B cell (primary cell): ENCODE data around the gene PYGL. TPM values are rescaled to one million over a fixed set of nuclear protein-coding genes. Genes with fewer than 3 reads are reported as not detected.
"Not testable (repeated sequence)": the region's sequence is repeated elsewhere in the genome, so short reads cannot be mapped to it uniquely, and the experiment has no call there.

ENCODE experiments used
- ATAC-seq: fragments of 200-7000 bp; cut with Tn5 transposase; one replicate; pipeline ENCODE4 v1.10.0; 2021; ENCODE audit warnings: low read depth, mild to moderate bottlenecking, moderate number of reproducible peaks, moderate library complexity
- CTCF ChIA-PET: fragments of 350-600 bp; sonication (Branson Sonifier 250); formaldehyde crosslinking; loops from one replicate; lab custom pipeline; 2021; ENCODE audit warnings: antibody characterized with exemption, inconsistent platforms; lab: Charles Lee
- POLR2A ChIA-PET: fragments of 350-600 bp; sonication (Branson Sonifier 250); formaldehyde crosslinking; loops from one replicate; lab custom pipeline; 2021; ENCODE audit warnings: antibody characterized with exemption; lab: Charles Lee
- DNase-seq: peaks from one replicate; pipeline ENCODE4 v3.0.0; 2013
- H2AFZ ChIP-seq: 2 replicates; pipeline ENCODE4 v1.6.1; 2012; ENCODE audit warnings: mild to moderate bottlenecking, low read depth, low read length; ENCODE audit not compliant: insufficient read depth, poor library complexity, severe bottlenecking
- H3K27ac ChIP-seq, 2 donors: 1 replicate in 1 of 2; 2 replicates in 1 of 2; pipeline ENCODE4 v1.5.1; 2012 to 2013; ENCODE audit warnings: low read length in 2 of 2, mild to moderate bottlenecking in 2 of 2, moderate library complexity in 1 of 2
- H3K27me3 ChIP-seq, 4 experiments: fragments of 200-600 bp in 1 of 4; sonication (generic) in 1 of 4; replicated peaks in 1 of 4; 1 replicate in 2 of 4; 2 replicates in 2 of 4; pipeline versions ENCODE4 v1.6.1 to v1.7.0; 2013 to 2016; ENCODE audit warnings: low read length in 3 of 4, mild to moderate bottlenecking in 2 of 4, mixed read lengths in 1 of 4, moderate library complexity in 1 of 4; ENCODE audit not compliant: insufficient read depth in 4 of 4, control insufficient read depth in 3 of 4; ENCODE audit errors: control extremely low read depth in 1 of 4
- H3K36me3 ChIP-seq, 2 experiments: replicated peaks in 1 of 2; 1 replicate in 1 of 2; 2 replicates in 1 of 2; pipeline versions ENCODE4 v1.6.1 to v1.7.1; 2013; ENCODE audit warnings: low read length in 1 of 2; ENCODE audit not compliant: insufficient read depth in 2 of 2, control insufficient read depth in 1 of 2; ENCODE audit errors: control extremely low read depth in 1 of 2, extremely low read depth in 1 of 2
- H3K4me1 ChIP-seq, 2 donors: fragments of 200-600 bp in 1 of 2; sonication (generic) in 1 of 2; 1 replicate in 1 of 2; 2 replicates in 1 of 2; pipeline versions ENCODE4 v1.5.1 to v1.6.1; 2013 to 2017; ENCODE audit warnings: low read length in 2 of 2; ENCODE audit not compliant: control insufficient read depth in 2 of 2, insufficient read depth in 2 of 2
- H3K4me2 ChIP-seq: replicated peaks from 2 replicates; pipeline ENCODE3; 2012; ENCODE audit warnings: mild to moderate bottlenecking, low read depth, low read length; ENCODE audit not compliant: poor library complexity, severe bottlenecking
- H3K4me3 ChIP-seq, 5 experiments: fragments of 200-600 bp in 1 of 5; sonication (generic) in 1 of 5; 1 replicate in 3 of 5; 2 replicates in 2 of 5; pipeline versions ENCODE4 v1.5.1 to v1.7.0; 2011 to 2016; ENCODE audit warnings: low read length in 4 of 5, mild to moderate bottlenecking in 4 of 5, low read depth in 2 of 5, control low read depth in 1 of 5, moderate library complexity in 1 of 5; ENCODE audit not compliant: insufficient read depth in 1 of 5; ENCODE audit errors: control extremely low read depth in 1 of 5, extremely low read depth in 1 of 5
- H3K79me2 ChIP-seq: fragments of 200-600 bp; sonication (generic); one replicate; pipeline ENCODE4 v1.6.0; 2016; ENCODE audit warnings: low read length; ENCODE audit not compliant: control insufficient read depth, insufficient read depth
- H3K9ac ChIP-seq: fragments of 200-600 bp; sonication (generic); 2 replicates; pipeline ENCODE4 v1.6.1; 2017; ENCODE audit warnings: mild to moderate bottlenecking, low read length, moderate library complexity
- H3K9me3 ChIP-seq, 3 donors: one replicate each; pipeline versions ENCODE4 v1.6.1 to v1.7.1; 2013; ENCODE audit warnings: low read length in 2 of 3; ENCODE audit not compliant: control insufficient read depth in 2 of 3, insufficient read depth in 1 of 3; ENCODE audit errors: control extremely low read depth in 1 of 3
- H4K20me1 ChIP-seq: 2 replicates; pipeline ENCODE4 v1.6.0; 2012; ENCODE audit warnings: mild to moderate bottlenecking, low read length; ENCODE audit not compliant: insufficient read depth, control insufficient read depth, poor library complexity, severe bottlenecking
- H3K27ac Mint-ChIP-seq: one replicate; pipeline ENCODE4 v1.8.0; 2021; ENCODE audit warnings: mixed read lengths
- H3K27me3 Mint-ChIP-seq: one replicate; pipeline ENCODE4 v1.8.0; 2021; ENCODE audit warnings: mixed read lengths
- H3K4me1 Mint-ChIP-seq: one replicate; pipeline ENCODE4 v1.8.0; 2021; ENCODE audit warnings: mixed read lengths
- H3K4me3 Mint-ChIP-seq: one replicate; pipeline ENCODE4 v1.8.0; 2021; ENCODE audit warnings: mixed read lengths
- H3K9me3 Mint-ChIP-seq: one replicate; pipeline ENCODE4 v1.8.0; 2022; ENCODE audit warnings: mixed read lengths; ENCODE audit not compliant: insufficient read depth
- CTCF ChIP-seq: fragments of 200-600 bp; IDR thresholded peaks from one replicate; pipeline ENCODE4 v1.8.0; 2022; ENCODE audit warnings: antibody characterized with exemption, mild to moderate bottlenecking
- EZH2 ChIP-seq: IDR thresholded peaks from 2 replicates; pipeline ENCODE4 v1.6.1; 2012; ENCODE audit warnings: borderline replicate concordance, low read depth, mild to moderate bottlenecking, moderate library complexity, low read length; ENCODE audit not compliant: insufficient read depth, poor library complexity, severe bottlenecking
- WGBS: methylation state at CpG from one replicate; pipeline ENCODE4 v1.1.5; 2013; ENCODE audit warnings: missing lambda C conversion rate; ENCODE audit not compliant: insufficient coverage; 5-methylcytosine and 5-hydroxymethylcytosine counted together
- intact Hi-C: fragments of 100-400 bp; cut with micrococcal nuclease; formaldehyde crosslinking; loops from one replicate; pipeline ENCODE4 v1.10.0; 2022
- polyA plus RNA-seq: library from polyadenylated mRNA; depleted of rRNA; stranded (reverse); fragments of >200 nt; gene quantifications from 2 replicates; pipeline ENCODE4 v1.2.3, GENCODE V29; 2012
- total RNA-seq, 2 donors: library from RNA; stranded (reverse); fragments of 120-200 nt in 1 of 2; gene quantifications; 1 replicate in 1 of 2; 2 replicates in 1 of 2; pipeline versions ENCODE4 v1.2.3 to v1.2.4, GENCODE V29; 2013 to 2022

PYGL gene
- total and polyA plus RNA-seq, 2 donors (not counting 1 experiment from before 2014, with no cell fraction given) = 0.60 to 0.64 TPM

GRCh38 chr14:50941638-50942037 is 2.6 kb downstream of the PYGL start:
- not testable (repeated sequence) for H3K4me3 Mint-ChIP-seq, H3K4me2 ChIP-seq

GRCh38 chr14:50941151-50941550 is 3.1 kb downstream of the PYGL start:
- H3K9me3 ChIP-seq = peaks cover 0 to 3% (median 0%) of the 10 kb centered on the region in 3 donors
- no peak overlapping the region for H2AFZ ChIP-seq
- peak overlapping the region in 1 of 5 experiments; percentile 11 for H3K4me3 ChIP-seq
- Mint-ChIP-seq H3K9me3 (no peaks in the 10 kb centered on the region), H3K4me3 (no peak overlapping the region), H3K27ac (no peak overlapping the region), H3K27me3 (peaks cover 50% of the 10 kb centered on the region), H3K4me1 (peaks cover 17% of the 10 kb centered on the region)
- 71% methylated on average over 5 of the region's 6 CpGs for WGBS
- CTCF ChIA-PET = no interaction called here
- H3K4me2 ChIP-seq = no peak overlapping the region
- intact Hi-C loops = no loop called here
- H3K79me2 ChIP-seq = no peaks in the 10 kb centered on the region
- H3K27me3 ChIP-seq = peaks cover 0 to 35% (median 25%) of the 10 kb centered on the region in 4 experiments
- no peaks in the 10 kb centered on the region for H4K20me1 ChIP-seq
- DNase-seq (no peak), ATAC-seq (no peak)
- TF ChIP-seq CTCF (no peak), EZH2 (no peak)
- peaks cover 18 to 20% of the 10 kb centered on the region in 2 donors for H3K4me1 ChIP-seq
- H3K36me3 ChIP-seq = no peaks in the 10 kb centered on the region
- no peak overlapping the region for H3K9ac ChIP-seq
- POLR2A ChIA-PET = interaction anchor here (0.6 kb wide), 1 partner anchor 756 kb away, joined by 8 read pairs; no protein-coding TSS in a partner anchor
- no peak overlapping the region for H3K27ac ChIP-seq

More at GRCh38 chr14:50941638-50942037, 2.6 kb downstream of the PYGL start:
- Mint-ChIP-seq H3K4me1 (peaks cover 17% of the 10 kb centered on the region), H3K27me3 (peaks cover 50% of the 10 kb centered on the region)
- ATAC-seq, H3K27ac ChIP-seq, intact Hi-C loops, POLR2A ChIA-PET, H3K79me2 ChIP-seq, H3K9ac ChIP-seq, DNase-seq, H3K9me3 Mint-ChIP-seq, H3K27ac Mint-ChIP-seq, H3K9me3 ChIP-seq, CTCF ChIA-PET, H2AFZ ChIP-seq, H3K36me3 ChIP-seq, H4K20me1 ChIP-seq: not testable (repeated sequence)
- Histone ChIP-seq H3K4me1 (peaks cover 18 to 20% of the 10 kb centered on the region in 2 donors), H3K4me3 (peak overlapping the region in 1 of 5 experiments; percentile 36), H3K27me3 (peaks cover 0 to 35% (median 25%) of the 10 kb centered on the region in 4 experiments)
- WGBS = 76% methylated on average over 5 of the region's 8 CpGs
